ENCODE data around the gene ABHD8.

Gene ABHD8

GRCh38 chr19:17318966-17319365 is 15.7 kb upstream of the ABHD8 start:
- no peak for DNase-seq (ENCODE audit: low read depth, low spot score)
- H3K36me3 ChIP-seq (ENCODE audit: insufficient read depth, insufficient read length, low read length): peaks cover 69% of the 10 kb centered on the region
- no peaks in the 10 kb centered on the region for H3K27me3 ChIP-seq (ENCODE audit: insufficient read depth, insufficient read length)
- peaks cover 11% of the 10 kb centered on the region for H3K4me1 ChIP-seq (ENCODE audit: insufficient read depth, insufficient read length)
- no peaks in the 10 kb centered on the region for H3K9me3 ChIP-seq (ENCODE audit: insufficient read depth, low read length)
- H3K9ac ChIP-seq (ENCODE audit: insufficient read length, low read depth): no peak overlapping the region
- H3K4me3 ChIP-seq (ENCODE audit: insufficient read length, low read depth): no peak overlapping the region
- TF ChIP-seq YY1 (IDR thresholded peaks at IDR 0.05; ENCODE audit: insufficient read depth, insufficient read length) (no peak), ZNF274 (IDR thresholded peaks at IDR 0.05; ENCODE audit: low read depth, low read length) (no peak), SUZ12 (IDR thresholded peaks at IDR 0.05; ENCODE audit: extremely low read depth, insufficient read depth, insufficient read length) (no peak)

- Histone ChIP-seq H3K9me3 (ENCODE audit: insufficient read depth, low read length) (no peaks in the 10 kb centered on the region), H3K4me1 (ENCODE audit: insufficient read depth, insufficient read length) (peaks cover 23% of the 10 kb centered on the region), H3K36me3 (ENCODE audit: insufficient read depth, insufficient read length, low read length) (peaks cover 55% of the 10 kb centered on the region), H3K9ac (ENCODE audit: insufficient read length, low read depth) (no peak overlapping the region), H3K27me3 (ENCODE audit: insufficient read depth, insufficient read length) (no peaks in the 10 kb centered on the region), H3K4me3 (ENCODE audit: insufficient read length, low read depth) (no peak overlapping the region)
- no peak for DNase-seq (ENCODE audit: low read depth, low spot score)
- no peak for TF ChIP-seq ZNF274 (IDR thresholded peaks at IDR 0.05; ENCODE audit: low read depth, low read length)
- TF ChIP-seq SUZ12 (IDR thresholded peaks at IDR 0.05; ENCODE audit: extremely low read depth, insufficient read depth, insufficient read length): no peak
- TF ChIP-seq YY1 (IDR thresholded peaks at IDR 0.05; ENCODE audit: insufficient read depth, insufficient read length): no peak
These were observed 10.9 kb upstream of the ABHD8 start for GRCh38 chr19:17314007-17314593.

- Histone ChIP-seq H3K36me3 (ENCODE audit: insufficient read depth, insufficient read length, low read length) (peaks cover 49% of the 10 kb centered on the region), H3K9me3 (ENCODE audit: insufficient read depth, low read length) (no peaks in the 10 kb centered on the region), H3K9ac (ENCODE audit: insufficient read length, low read depth) (peak overlapping the region; percentile 62), H3K4me3 (ENCODE audit: insufficient read length, low read depth) (no peak overlapping the region), H3K27me3 (ENCODE audit: insufficient read depth, insufficient read length) (no peaks in the 10 kb centered on the region), H3K4me1 (ENCODE audit: insufficient read depth, insufficient read length) (peaks cover 23% of the 10 kb centered on the region)
- TF ChIP-seq ZNF274 (IDR thresholded peaks at IDR 0.05; ENCODE audit: low read depth, low read length): no peak
- TF ChIP-seq SUZ12 (IDR thresholded peaks at IDR 0.05; ENCODE audit: extremely low read depth, insufficient read depth, insufficient read length): no peak
- TF ChIP-seq YY1 (IDR thresholded peaks at IDR 0.05; ENCODE audit: insufficient read depth, insufficient read length): no peak
- DNase-seq (ENCODE audit: low read depth, low spot score): no peak
These were observed 9.2 kb upstream of the ABHD8 start for GRCh38 chr19:17312189-17313113.

GRCh38 chr19:17311455-17312188 is 8.4 kb upstream of the ABHD8 start:
- Histone ChIP-seq H3K4me3 (ENCODE audit: insufficient read length, low read depth) (no peak overlapping the region), H3K9me3 (ENCODE audit: insufficient read depth, low read length) (no peaks in the 10 kb centered on the region), H3K27me3 (ENCODE audit: insufficient read depth, insufficient read length) (no peaks in the 10 kb centered on the region), H3K36me3 (ENCODE audit: insufficient read depth, insufficient read length, low read length) (peaks cover 47% of the 10 kb centered on the region), H3K4me1 (ENCODE audit: insufficient read depth, insufficient read length) (peaks cover 23% of the 10 kb centered on the region), H3K9ac (ENCODE audit: insufficient read length, low read depth) (peak overlapping the region; percentile 62)
- TF ChIP-seq SUZ12 (IDR thresholded peaks at IDR 0.05; ENCODE audit: extremely low read depth, insufficient read depth, insufficient read length) (no peak), ZNF274 (IDR thresholded peaks at IDR 0.05; ENCODE audit: low read depth, low read length) (no peak)
- no peak for DNase-seq (ENCODE audit: low read depth, low spot score)

GRCh38 chr19:17309965-17310461 is 6.8 kb upstream of the ABHD8 start:
- no peak for TF ChIP-seq YY1 (IDR thresholded peaks at IDR 0.05; ENCODE audit: insufficient read depth, insufficient read length)

GRCh38 chr19:17309198-17309964 is 6.2 kb upstream of the ABHD8 start, which contains the start of gene DDA1:
DDA1 (plus strand) TSS chr19:17309563; CDS start chr19:17309655, 92 bp downstream.
- peak; percentile 100 for DNase-seq (ENCODE audit: low read depth, low spot score)

More at GRCh38 chr19:17309965-17310461, 6.8 kb upstream of the ABHD8 start:
- Histone ChIP-seq H3K4me1 (ENCODE audit: insufficient read depth, insufficient read length) (peaks cover 23% of the 10 kb centered on the region), H3K4me3 (ENCODE audit: insufficient read length, low read depth) (peak overlapping the region; percentile 78), H3K9me3 (ENCODE audit: insufficient read depth, low read length) (no peaks in the 10 kb centered on the region), H3K9ac (ENCODE audit: insufficient read length, low read depth) (peak overlapping the region; percentile 89), H3K27me3 (ENCODE audit: insufficient read depth, insufficient read length) (no peaks in the 10 kb centered on the region), H3K36me3 (ENCODE audit: insufficient read depth, insufficient read length, low read length) (peaks cover 35% of the 10 kb centered on the region)
- DNase-seq (ENCODE audit: low read depth, low spot score): no peak

More at GRCh38 chr19:17309198-17309964, 6.2 kb upstream of the ABHD8 start, which contains the start of gene DDA1:
- Histone ChIP-seq H3K9ac (ENCODE audit: insufficient read length, low read depth) (peak within 1 kb of the TSS; percentile 89), H3K9me3 (ENCODE audit: insufficient read depth, low read length) (no peaks in the 10 kb centered on the region), H3K4me3 (ENCODE audit: insufficient read length, low read depth) (peak within 1 kb of the TSS; percentile 78), H3K36me3 (ENCODE audit: insufficient read depth, insufficient read length, low read length) (peaks cover 30% of the 10 kb centered on the region), H3K4me1 (ENCODE audit: insufficient read depth, insufficient read length) (peaks cover 25% of the 10 kb centered on the region), H3K27me3 (ENCODE audit: insufficient read depth, insufficient read length) (no peaks in the 10 kb centered on the region)
- no peak for TF ChIP-seq SUZ12 (IDR thresholded peaks at IDR 0.05; ENCODE audit: extremely low read depth, insufficient read depth, insufficient read length)
- TF ChIP-seq ZNF274 (IDR thresholded peaks at IDR 0.05; ENCODE audit: low read depth, low read length): no peak
- no peak for TF ChIP-seq YY1 (IDR thresholded peaks at IDR 0.05; ENCODE audit: insufficient read depth, insufficient read length)
